Large intestine (tissue), 3 donors: Measurements from ENCODE around the gene EYA2. TPM values are rescaled to one million over a fixed set of nuclear protein-coding genes. Genes with fewer than 3 reads are reported as not detected.
"Not testable (repeated sequence)": the region's sequence is repeated elsewhere in the genome, so short reads cannot be mapped to it uniquely, and the experiment has no call there.

Source experiments
- DNase-seq, 2 donors: peaks; one replicate each; pipeline versions ENCODE4 v3.0.0 to v3.0.0-alpha.2; 2013
- H3K27ac ChIP-seq: one replicate; pipeline ENCODE4 v1.5.1; 2013; ENCODE audit warnings: low read length
- H3K27me3 ChIP-seq: 2 replicates; pipeline ENCODE4 v1.6.1; 2013; ENCODE audit warnings: low read length; ENCODE audit not compliant: control insufficient read depth, insufficient read depth
- H3K36me3 ChIP-seq: 2 replicates; pipeline ENCODE4 v1.6.1; 2013; ENCODE audit warnings: low read length; ENCODE audit not compliant: control insufficient read depth, insufficient read depth
- H3K4me1 ChIP-seq: one replicate; pipeline ENCODE4 v1.6.1; 2013; ENCODE audit warnings: low read length; ENCODE audit not compliant: control insufficient read depth, insufficient read depth
- H3K4me3 ChIP-seq: one replicate; pipeline ENCODE4 v1.5.1; 2013; ENCODE audit warnings: low read length
- H3K9me3 ChIP-seq: one replicate; pipeline ENCODE4 v1.6.1; 2013; ENCODE audit warnings: mild to moderate bottlenecking, low read depth, low read length, moderate library complexity; ENCODE audit not compliant: control insufficient read depth
- WGBS: methylation state at CpG from one replicate; pipeline ENCODE4 v1.1.5; 2013; ENCODE audit warnings: low lambda C conversion rate; ENCODE audit not compliant: insufficient coverage; 5-methylcytosine and 5-hydroxymethylcytosine counted together
- polyA plus RNA-seq: library from polyadenylated mRNA; unstranded; fragments of 120-200 nt; gene quantifications from one replicate; pipeline ENCODE4 v1.2.1, GENCODE V29; 2013

Gene EYA2
- polyA plus RNA-seq, 1 donor, result 0.72 TPM

DNA sequence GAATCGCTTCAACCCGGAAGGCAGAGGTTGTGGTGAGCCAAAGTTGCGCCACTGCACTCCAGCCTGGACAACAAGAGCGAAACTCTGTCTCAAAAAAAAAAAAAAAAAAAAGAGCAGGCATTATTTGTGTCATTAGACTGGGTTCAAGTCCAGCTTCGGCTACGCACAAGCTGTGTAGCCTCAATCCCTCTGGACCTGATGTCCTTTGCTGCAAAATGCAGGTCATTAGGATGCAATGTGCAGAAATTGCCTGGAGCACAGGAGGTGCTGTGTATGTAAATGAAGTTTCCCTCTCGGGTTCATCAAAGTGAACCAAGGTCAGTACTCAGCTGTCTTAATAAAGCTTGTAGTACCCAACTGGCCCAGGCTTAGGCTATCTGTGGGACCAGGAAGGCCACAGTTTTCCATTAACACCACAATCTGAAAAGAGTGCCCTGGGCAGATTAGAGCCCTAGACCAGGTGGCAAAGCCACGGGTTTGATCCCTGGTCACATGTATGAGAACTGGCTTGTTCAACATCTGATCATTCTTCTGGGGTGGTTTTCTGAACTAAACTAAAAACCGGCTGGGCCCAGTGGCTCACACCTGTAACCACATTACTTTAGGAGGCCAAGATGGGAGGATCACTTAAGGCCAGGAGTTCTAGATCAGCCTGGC lies 306.6 kb downstream of the EYA2 start:
- peaks cover 9% of the 10 kb centered on the region for H3K4me1 ChIP-seq
- H3K27ac ChIP-seq, result no peak overlapping the region
- H3K9me3 ChIP-seq, result no peaks in the 10 kb centered on the region
- no peaks in the 10 kb centered on the region for H3K36me3 ChIP-seq
- no peak overlapping the region for H3K4me3 ChIP-seq
- no peak for DNase-seq
- WGBS, result no CpG with 5 or more reads among the region's 9 CpGs
- no peaks in the 10 kb centered on the region for H3K27me3 ChIP-seq

DNA sequence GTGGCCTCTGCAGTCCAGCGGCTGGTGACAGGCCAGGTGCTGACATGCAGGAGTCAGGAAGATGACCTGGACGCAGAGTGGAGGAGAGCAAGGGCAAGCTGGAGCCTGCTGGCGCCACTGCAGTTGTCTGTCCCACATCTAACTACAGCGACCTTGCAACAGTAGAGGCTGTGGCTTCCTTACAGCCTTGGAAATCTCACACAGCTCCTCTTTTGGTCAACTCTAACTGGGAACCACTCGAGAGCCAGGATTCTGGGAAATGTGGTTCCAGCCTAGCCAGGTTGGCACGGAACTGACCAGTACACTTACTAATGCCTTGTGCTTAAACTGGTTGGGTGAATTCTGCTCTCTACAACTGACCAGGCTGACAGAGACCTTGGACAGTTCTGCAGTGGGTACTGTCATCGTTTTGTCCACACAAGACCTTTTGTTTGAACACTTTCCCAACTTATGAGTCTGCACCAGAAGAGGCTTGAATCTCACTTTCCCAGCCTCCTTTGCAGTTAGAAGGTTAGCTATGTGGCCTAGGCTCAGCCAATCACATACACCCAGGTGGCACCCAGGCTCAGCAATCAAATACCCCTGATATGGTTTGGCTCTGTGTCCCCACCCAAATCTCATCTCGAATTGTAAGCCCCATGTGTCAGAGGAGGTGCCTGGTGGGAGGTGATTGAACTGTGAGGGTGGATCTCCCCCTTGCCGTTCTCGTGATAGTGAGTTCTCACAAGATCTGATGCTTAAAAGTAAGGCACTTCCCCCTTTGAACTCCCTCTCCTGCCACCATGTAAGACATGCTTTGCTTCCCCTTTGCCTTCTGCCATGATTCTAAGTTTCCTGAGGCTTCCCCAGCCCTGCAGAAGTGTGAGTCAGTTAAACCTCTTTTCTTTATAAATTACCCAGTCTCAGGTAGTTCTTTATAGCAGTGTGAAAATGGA lies 308.4 kb downstream of the EYA2 start:
- no peaks in the 10 kb centered on the region for H3K27me3 ChIP-seq
- no peaks in the 10 kb centered on the region for H3K9me3 ChIP-seq
- no CpG with 5 or more reads among the region's 10 CpGs for WGBS
- H3K4me3 ChIP-seq, result no peak overlapping the region
- peaks cover 9% of the 10 kb centered on the region for H3K4me1 ChIP-seq
- no peak for DNase-seq
- no peak overlapping the region for H3K27ac ChIP-seq
- H3K36me3 ChIP-seq, result no peaks in the 10 kb centered on the region

DNA sequence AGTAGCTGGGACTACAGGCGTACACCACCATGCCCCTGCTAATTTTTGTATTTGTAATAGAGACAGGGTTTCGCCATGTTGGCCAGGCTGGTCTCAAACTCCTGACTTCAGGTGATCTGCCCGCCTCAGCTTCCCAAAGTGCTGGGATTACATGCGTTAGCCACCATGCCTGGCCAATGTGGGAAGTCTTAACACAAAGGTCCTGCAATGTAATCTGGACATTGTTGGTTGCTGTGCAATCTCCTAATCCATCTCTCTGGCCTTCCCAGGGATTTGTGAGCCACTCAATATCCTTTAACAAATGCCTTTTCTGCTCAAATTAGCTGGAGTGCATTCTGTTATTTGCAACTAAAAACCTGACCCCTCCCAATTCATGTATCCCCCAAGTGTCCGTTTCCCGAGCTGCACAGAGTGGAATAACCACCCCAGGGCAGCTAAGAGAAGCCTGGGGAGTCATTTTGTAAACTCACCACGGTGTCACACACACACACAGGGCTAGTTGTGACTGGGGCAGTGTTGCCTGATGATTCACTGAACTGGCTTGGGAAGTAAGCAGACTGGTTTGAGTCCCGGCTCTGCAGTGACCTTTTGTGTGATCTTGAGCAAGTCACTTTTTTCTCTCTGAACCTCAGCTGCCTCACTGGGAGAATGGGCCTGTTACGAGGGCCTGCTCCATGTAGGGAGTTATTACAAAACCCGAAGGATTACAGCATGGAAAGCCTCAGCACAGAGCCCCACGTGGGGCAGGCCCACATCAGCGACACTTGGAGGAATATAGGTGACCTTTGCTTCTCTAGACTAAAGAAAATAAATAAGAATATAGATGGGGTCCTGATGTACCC lies 309.6 kb downstream of the EYA2 start:
- WGBS, result 80% methylated on average over 1 of the region's 12 CpGs

DNA sequence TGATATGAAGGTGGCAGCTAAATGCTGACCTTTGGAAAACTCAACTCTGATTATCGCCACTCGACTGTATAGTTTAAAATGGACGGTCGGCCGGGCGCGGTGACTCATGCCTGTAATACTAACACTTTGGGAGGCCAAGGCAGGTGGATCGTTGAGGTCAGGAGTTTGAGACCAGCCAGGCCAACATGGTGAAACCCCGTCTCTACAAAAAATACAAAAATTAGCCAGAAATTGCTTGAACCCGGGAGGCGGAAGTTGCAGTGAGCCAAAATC lies 310.1 kb downstream of the EYA2 start:
- not testable (repeated sequence) for H3K4me1 ChIP-seq, H3K27ac ChIP-seq, H3K9me3 ChIP-seq, DNase-seq, H3K27me3 ChIP-seq, H3K4me3 ChIP-seq
- 100% methylated on average over 2 of the region's 11 CpGs for WGBS
- peaks cover 13% of the 10 kb centered on the region for H3K36me3 ChIP-seq

More for the DNA sequence above, 309.6 kb downstream of the EYA2 start:
- Histone ChIP-seq H3K9me3 (no peaks in the 10 kb centered on the region), H3K27me3 (no peaks in the 10 kb centered on the region), H3K4me3 (no peak overlapping the region), H3K36me3 (peaks cover 9% of the 10 kb centered on the region), H3K27ac (no peak overlapping the region), H3K4me1 (peaks cover 9% of the 10 kb centered on the region)
- DNase-seq, result peak; percentile 45 to 70

DNA sequence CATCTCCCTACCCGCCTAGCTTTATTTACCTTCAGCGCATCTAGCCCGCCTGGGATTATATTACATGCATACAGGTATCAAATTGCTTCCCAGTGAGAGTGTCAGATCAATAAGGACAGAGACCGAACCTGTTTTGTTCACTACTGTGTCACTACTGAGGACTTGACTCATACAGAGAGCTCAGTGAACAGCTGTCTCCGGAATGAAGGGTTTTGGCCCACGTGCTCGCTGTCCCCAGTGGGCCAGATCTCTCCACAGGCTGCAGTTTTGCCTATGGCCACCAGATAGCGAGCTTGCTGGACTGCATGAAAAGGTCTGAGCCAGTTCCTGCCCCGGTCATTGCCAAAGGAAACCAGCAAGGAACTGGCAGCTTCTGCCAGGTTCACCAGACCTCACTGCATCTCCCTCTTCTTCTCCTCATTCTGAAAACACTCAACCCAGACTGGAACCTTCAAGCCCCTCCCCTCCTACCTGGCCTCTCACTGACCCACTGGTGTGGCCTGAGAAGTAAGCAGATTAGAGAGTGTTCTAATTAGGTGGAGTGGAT lies 311.0 kb downstream of the EYA2 start:
- Histone ChIP-seq H3K27ac (no peak overlapping the region), H3K36me3 (peaks cover 21% of the 10 kb centered on the region), H3K4me3 (no peak overlapping the region), H3K9me3 (no peaks in the 10 kb centered on the region), H3K4me1 (peaks cover 6% of the 10 kb centered on the region), H3K27me3 (no peaks in the 10 kb centered on the region)
- no CpG with 5 or more reads among the region's 9 CpGs for WGBS
- DNase-seq, result peak in 1 of 2 donors; percentile 48

DNA sequence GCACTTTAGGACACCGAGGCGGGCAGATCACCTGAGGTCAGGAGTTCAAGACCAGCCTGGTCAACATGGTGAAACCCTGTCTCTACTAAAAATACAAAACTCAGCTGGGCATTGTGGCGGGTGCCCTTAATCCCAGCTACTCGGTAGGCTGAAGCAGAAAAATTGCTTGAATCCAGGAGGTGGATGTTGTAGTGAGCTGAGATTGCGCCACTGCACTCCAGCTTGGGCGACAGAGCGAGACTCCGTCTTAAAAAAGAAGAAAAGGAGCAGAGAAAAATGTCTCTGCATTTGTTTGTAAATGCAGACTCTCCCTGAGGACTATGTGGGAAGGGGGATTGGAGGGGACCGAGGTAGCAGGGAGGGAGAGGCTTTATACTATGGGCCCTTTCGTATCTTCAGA lies 311.9 kb downstream of the EYA2 start:
- H3K36me3 ChIP-seq, result peaks cover 30% of the 10 kb centered on the region
- no CpG with 5 or more reads among the region's 10 CpGs for WGBS
- not testable (repeated sequence) for H3K4me1 ChIP-seq, H3K27me3 ChIP-seq, H3K27ac ChIP-seq, H3K4me3 ChIP-seq, H3K9me3 ChIP-seq, DNase-seq

DNA sequence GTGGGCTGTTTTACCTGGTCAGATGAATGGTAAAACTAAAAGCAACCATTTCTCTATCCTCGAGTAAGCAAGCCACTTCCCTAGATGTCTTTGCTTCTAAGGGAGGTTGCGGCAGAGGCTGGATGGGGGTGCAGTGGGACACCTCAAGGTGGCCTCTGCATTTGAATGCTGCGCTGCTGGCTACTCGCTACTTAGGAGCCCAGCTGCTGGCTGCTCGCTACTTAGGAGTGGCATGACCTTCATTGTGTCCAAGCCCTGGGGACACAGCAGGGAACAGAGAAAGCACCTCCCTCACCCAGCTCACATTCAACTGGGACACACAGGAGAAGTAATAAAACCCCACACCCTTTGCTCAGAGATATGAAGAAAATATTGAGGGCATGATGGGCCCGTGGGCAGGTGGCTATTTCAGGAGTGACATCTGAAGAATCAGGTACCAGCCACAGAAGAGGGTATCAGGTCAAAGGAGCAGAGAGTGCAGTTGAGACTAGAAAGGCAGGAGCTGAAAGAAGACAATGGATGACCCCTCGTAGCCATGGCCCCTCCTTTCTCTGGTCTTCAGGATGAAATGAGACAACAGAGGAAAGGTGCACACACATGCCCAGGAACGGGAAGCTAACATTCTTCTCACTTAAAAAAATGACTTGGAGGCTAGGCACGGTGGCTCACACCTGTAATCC lies 312.5 kb downstream of the EYA2 start:
- Histone ChIP-seq H3K36me3 (peaks cover 36% of the 10 kb centered on the region), H3K4me3 (no peak overlapping the region), H3K27ac (no peak overlapping the region), H3K27me3 (no peaks in the 10 kb centered on the region), H3K9me3 (no peaks in the 10 kb centered on the region), H3K4me1 (no peaks in the 10 kb centered on the region)
- WGBS, result no CpG with 5 or more reads among the region's 9 CpGs
- no peak for DNase-seq

DNA sequence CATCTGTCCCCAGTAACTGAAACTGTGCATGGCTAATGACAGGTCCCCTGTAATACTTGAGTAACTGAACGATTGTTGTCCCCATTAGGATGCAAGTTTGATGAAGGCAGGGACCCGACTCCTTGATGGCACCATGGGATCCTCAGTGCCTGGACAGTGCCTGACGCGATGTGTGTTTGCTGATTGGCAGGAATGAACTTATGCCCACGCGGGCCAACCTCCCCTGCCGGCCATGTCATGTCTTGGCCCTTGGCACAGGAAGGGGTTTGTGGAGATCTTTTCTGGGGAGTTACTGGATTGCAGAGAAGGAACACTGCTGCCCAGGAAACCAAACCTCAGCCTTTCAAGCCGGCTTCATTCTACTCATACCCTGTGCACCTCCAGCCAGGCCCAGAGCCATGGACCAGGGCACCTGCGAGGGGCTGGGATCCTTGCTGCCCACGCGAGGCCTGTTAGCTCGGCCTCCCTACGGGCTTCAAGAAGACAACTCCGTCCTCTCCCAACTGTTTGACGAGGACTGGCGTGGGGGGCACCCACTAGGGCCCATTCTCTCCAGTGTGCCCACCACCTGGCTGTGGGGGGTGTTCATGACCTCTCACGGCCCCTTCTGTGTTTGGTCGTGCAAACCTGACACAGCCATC lies 314.0 kb downstream of the EYA2 start:
- no peak overlapping the region for H3K4me3 ChIP-seq
- no peaks in the 10 kb centered on the region for H3K27me3 ChIP-seq
- DNase-seq, result no peak
- H3K27ac ChIP-seq, result no peak overlapping the region
- no peaks in the 10 kb centered on the region for H3K4me1 ChIP-seq
- no peaks in the 10 kb centered on the region for H3K9me3 ChIP-seq
- peaks cover 50% of the 10 kb centered on the region for H3K36me3 ChIP-seq
- no CpG with 5 or more reads among the region's 18 CpGs for WGBS

DNA sequence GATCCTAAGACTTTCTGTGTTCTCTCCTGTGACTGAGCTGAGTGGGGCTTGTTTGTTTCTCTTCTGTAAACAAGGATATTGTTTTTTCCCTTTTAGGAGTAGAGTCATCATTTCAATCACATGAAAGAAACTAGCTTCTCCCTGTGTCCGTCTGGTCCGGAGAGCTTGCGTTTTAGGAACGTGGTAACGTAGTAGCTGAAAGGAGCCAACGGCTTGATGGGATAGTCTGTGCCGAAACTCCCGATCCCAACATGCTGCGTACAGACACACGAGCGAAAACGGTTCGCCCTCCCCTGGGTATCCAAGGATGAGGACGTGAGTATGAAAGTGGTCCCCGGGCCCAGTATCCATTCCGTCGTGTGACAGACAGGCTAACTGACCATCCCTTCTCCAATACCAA lies 315.3 kb downstream of the EYA2 start:
- no peak for DNase-seq
- no CpG with 5 or more reads among the region's 17 CpGs for WGBS
- H3K9me3 ChIP-seq, result no peaks in the 10 kb centered on the region
- no peak overlapping the region for H3K27ac ChIP-seq
- H3K27me3 ChIP-seq, result no peaks in the 10 kb centered on the region
- H3K4me3 ChIP-seq, result no peak overlapping the region
- H3K36me3 ChIP-seq, result peaks cover 63% of the 10 kb centered on the region
- no peaks in the 10 kb centered on the region for H3K4me1 ChIP-seq
